Amniotic epithelial cell (primary cell): ENCODE data around the gene HSPBP1.
A peak's percentile ranks its signal among the peaks of the same experiment; 100 is the strongest.

Source experiments
- DNase-seq: peaks from one replicate; pipeline ENCODE4 v3.0.0-alpha.2; 2010; ENCODE audit warnings: low read depth

HSPBP1 gene

GRCh38 chr19:55254625-55254977, 25.3 kb downstream of the HSPBP1 start:
- no peak for DNase-seq

- DNase-seq = no peak
Observed at GRCh38 chr19:55253842-55254624, 25.9 kb downstream of the HSPBP1 start.

GRCh38 chr19:55252760-55253663, 26.9 kb downstream of the HSPBP1 start:
- no peak for DNase-seq

- DNase-seq = peak; percentile 40
Observed at GRCh38 chr19:55251341-55252081, 28.4 kb downstream of the HSPBP1 start.

GRCh38 chr19:55250262-55251036, 29.5 kb downstream of the HSPBP1 start:
- DNase-seq = no peak

- DNase-seq = no peak
Observed at GRCh38 chr19:55249841-55250240, 30.1 kb downstream of the HSPBP1 start.

- no peak for DNase-seq
Observed at GRCh38 chr19:55248704-55249103, 31.2 kb downstream of the HSPBP1 start.

- DNase-seq = no peak
Observed at GRCh38 chr19:55248166-55248675, 31.7 kb downstream of the HSPBP1 start.

GRCh38 chr19:55247621-55248099, 32.2 kb downstream of the HSPBP1 start:
- DNase-seq = peak; percentile 72

- no peak for DNase-seq
Observed at GRCh38 chr19:55246462-55247451, 33.2 kb downstream of the HSPBP1 start.

- DNase-seq = no peak
Observed at GRCh38 chr19:55245236-55245904, 34.5 kb downstream of the HSPBP1 start.

GRCh38 chr19:55244004-55244680, 35.8 kb downstream of the HSPBP1 start:
- no peak for DNase-seq

- DNase-seq = no peak
Observed at GRCh38 chr19:55242517-55242916, 37.4 kb downstream of the HSPBP1 start.

- no peak for DNase-seq
Observed at GRCh38 chr19:55241935-55242464, 37.9 kb downstream of the HSPBP1 start.

- DNase-seq = no peak
Observed at GRCh38 chr19:55241143-55241934, 38.6 kb downstream of the HSPBP1 start.

GRCh38 chr19:55240713-55241020, 39.2 kb downstream of the HSPBP1 start:
- DNase-seq = no peak

GRCh38 chr19:55239004-55239403, 40.9 kb downstream of the HSPBP1 start:
- no peak for DNase-seq

GRCh38 chr19:55238030-55238429, 41.9 kb downstream of the HSPBP1 start:
- DNase-seq = no peak
